GM21526 (cell line): Measurements from ENCODE around the gene DNAAF8.

Experiments
- ATAC-seq: cut with Tn5 transposase; IDR thresholded peaks from one replicate; pipeline ENCODE4 v1.9.1; 2021; ENCODE audit warnings: moderate library complexity; ENCODE audit not compliant: unreplicated experiment, low FRiP score

Gene DNAAF8

GRCh38 chr16:4694642-4695451 is 39.5 kb upstream of the DNAAF8 start:
- no peak for ATAC-seq

GRCh38 chr16:4695473-4696171 is 38.7 kb upstream of the DNAAF8 start:
- no peak for ATAC-seq

GRCh38 chr16:4696172-4696904 is 38.0 kb upstream of the DNAAF8 start:
- no peak for ATAC-seq

GRCh38 chr16:4696905-4697847 is 37.2 kb upstream of the DNAAF8 start:
- ATAC-seq: no peak

GRCh38 chr16:4697848-4698291 is 36.5 kb upstream of the DNAAF8 start:
- ATAC-seq: no peak

- ATAC-seq: no peak
Measured at GRCh38 chr16:4698321-4699045, 35.9 kb upstream of the DNAAF8 start.

- ATAC-seq: no peak
Measured at GRCh38 chr16:4699046-4699556, 35.2 kb upstream of the DNAAF8 start.

GRCh38 chr16:4700380-4700996 is 33.8 kb upstream of the DNAAF8 start:
- no peak for ATAC-seq

- no peak for ATAC-seq
Measured at GRCh38 chr16:4700997-4701743, 33.2 kb upstream of the DNAAF8 start.

- ATAC-seq: no peak
Measured at GRCh38 chr16:4701791-4702465, 32.4 kb upstream of the DNAAF8 start.

GRCh38 chr16:4702466-4702808 is 31.9 kb upstream of the DNAAF8 start:
- no peak for ATAC-seq

- ATAC-seq: no peak
Measured at GRCh38 chr16:4703906-4704305, 30.4 kb upstream of the DNAAF8 start.

GRCh38 chr16:4704491-4704890 is 29.8 kb upstream of the DNAAF8 start:
- ATAC-seq: no peak

- no peak for ATAC-seq
Measured at GRCh38 chr16:4704913-4705312, 29.4 kb upstream of the DNAAF8 start.

GRCh38 chr16:4706871-4707270 is 27.5 kb upstream of the DNAAF8 start:
- ATAC-seq: no peak

- no peak for ATAC-seq
Measured at GRCh38 chr16:4709481-4709880, 24.9 kb upstream of the DNAAF8 start.

GRCh38 chr16:4713663-4714501 is 20.5 kb upstream of the DNAAF8 start:
- no peak for ATAC-seq
